ENCODE results near the gene ATP2A2. TPM values are rescaled to one million over a fixed set of nuclear protein-coding genes. Genes with fewer than 3 reads are reported as not detected.
A peak's percentile ranks its signal among the peaks of the same experiment; 100 is the strongest.

ATP2A2 gene
- total and polyA plus RNA-seq, 2 of the 4 experiments (the other 2 are of a cell fraction) = 166 to 225 TPM

- H2AFZ ChIP-seq (replicated peaks; ENCODE audit: low read length, poor library complexity) = no peak overlapping the region
- no peak overlapping the region for H2AK9ac ChIP-seq (replicated peaks; ENCODE audit: low read depth, low read length, poor library complexity)
- H3K9ac ChIP-seq (ENCODE audit: low read depth, low read length) = no peak overlapping the region
- no peak overlapping the region for H3K4me3 ChIP-seq (ENCODE audit: insufficient read depth, low read depth, low read length)
- no peak overlapping the region for H2BK5ac ChIP-seq (ENCODE audit: low read depth, low read length, poor library complexity, severe bottlenecking)
- no peaks in the 10 kb centered on the region for H3K27me3 ChIP-seq (ENCODE audit: control insufficient read depth, insufficient read depth, low read length)
- H2AK5ac ChIP-seq (ENCODE audit: low read depth, low read length) = no peak overlapping the region
- H3K79me1 ChIP-seq (ENCODE audit: low read depth in 1 of 2, low read length in 2 of 2) = peaks cover 0 to 28% of the 10 kb centered on the region in 2 experiments; a peak in 2 of 4 replicates
- H2BK120ac ChIP-seq (ENCODE audit: low read depth, low read length) = no peak overlapping the region
- H3K4me1 ChIP-seq (ENCODE audit: control insufficient read depth, insufficient read depth, low read length) = peaks cover 7% of the 10 kb centered on the region
- in situ Hi-C loops (cut with MboI; ENCODE audit: low sequenced_read_pairs) (no loop called here), dilution Hi-C loops (cut with HindIII; ENCODE audit: low sequenced_read_pairs, unreplicated experiment) (no loop called here), intact Hi-C loops (cut with micrococcal nuclease) (no loop called here)
- DNase-seq (no peak), ATAC-seq (ENCODE audit: low read depth) (no peak)
- H3K14ac ChIP-seq (replicated peaks; ENCODE audit: low read depth, low read length) = no peak overlapping the region
- 0 out of 2 replicates have a peak, but pooled peaks cover 2% of the 10 kb centered on the region for H3K9me1 ChIP-seq (ENCODE audit: insufficient read depth, low read length)
- no peak overlapping the region for H2BK15ac ChIP-seq (ENCODE audit: low read depth, low read length)
- peaks cover 28% of the 10 kb centered on the region for H3K36me3 ChIP-seq (ENCODE audit: control insufficient read depth, insufficient read depth, low read length)
- BruUV-seq (replicated peaks) = no TSS peak
- H3K4ac ChIP-seq (ENCODE audit: low read depth, low read length) = no peak overlapping the region
- H3K9me3 ChIP-seq (ENCODE audit: control insufficient read depth, insufficient read depth, low read length) = no peaks in the 10 kb centered on the region
- peaks cover 93% of the 10 kb centered on the region for H4K20me1 ChIP-seq (ENCODE audit: insufficient read depth, low read length)
- no peak overlapping the region for H4K8ac ChIP-seq (ENCODE audit: low read depth in 2 of 2, low read length in 2 of 2)
- H3K23ac ChIP-seq (ENCODE audit: low read depth, low read length) = no peak overlapping the region
- no peak overlapping the region for H3K18ac ChIP-seq (ENCODE audit: low read depth, low read length)
- no CpG with 5 or more reads among the region's 7 CpGs for WGBS, 2 experiments (ENCODE audit: extremely low coverage in 2 of 2, insufficient read length in 1 of 2)
- CTCF ChIA-PET = interaction anchor here (1.2 kb wide), 1 partner anchor 16 kb away, joined by 8 read pairs; no protein-coding TSS in a partner anchor
- H2BK20ac ChIP-seq (ENCODE audit: low read depth, low read length) = no peak overlapping the region
- TF ChIP-seq CEBPB (IDR thresholded peaks at IDR 0.05; ENCODE audit: low read depth, low read length) (0 out of 2 replicates have a peak, but pooled peaks have one; percentile 16), CHD1 (IDR thresholded peaks at IDR 0.05; ENCODE audit: low read depth, low read length) (no peak)
- H3K27ac ChIP-seq (ENCODE audit: insufficient read depth, low read length) = no peak overlapping the region
- POLR2A ChIA-PET (ENCODE audit: unreplicated experiment) = no interaction called here
- H3K56ac ChIP-seq (ENCODE audit: extremely low read depth, insufficient read depth, low read length) = no peak overlapping the region
- H4K5ac ChIP-seq (ENCODE audit: low read depth, low read length) = no peak overlapping the region
- H3K4me2 ChIP-seq (ENCODE audit: low read depth, low read length) = no peak overlapping the region
- no peak overlapping the region for H4K91ac ChIP-seq (ENCODE audit: insufficient read depth, low read depth, low read length)
Measured at GRCh38 chr12:110286623-110287022, 5.6 kb downstream of the ATP2A2 start.
